Skin epidermis (tissue), 12 donors: ENCODE data around the gene NOL3.
"Not testable (repeated sequence)": the region's sequence is repeated elsewhere in the genome, so short reads cannot be mapped to it uniquely, and the experiment has no call there.

Source experiments
- H3K27ac ChIP-seq, 21 experiments: fragments of 200-600 bp; sonication (generic) in 11 of 21; one replicate each; pipeline ENCODE4 v1.5.0; 2020; ENCODE audit warnings: mild to moderate bottlenecking in 3 of 21, inconsistent platforms in 2 of 21, moderate library complexity in 2 of 21
- H3K4me3 ChIP-seq, 7 experiments: fragments of 200-600 bp; sonication (generic) in 2 of 7; one replicate each; pipeline ENCODE4 v1.5.0; 2020; ENCODE audit warnings: inconsistent platforms in 2 of 7, mild to moderate bottlenecking in 2 of 7, moderate library complexity in 1 of 7

NOL3 gene

DNA sequence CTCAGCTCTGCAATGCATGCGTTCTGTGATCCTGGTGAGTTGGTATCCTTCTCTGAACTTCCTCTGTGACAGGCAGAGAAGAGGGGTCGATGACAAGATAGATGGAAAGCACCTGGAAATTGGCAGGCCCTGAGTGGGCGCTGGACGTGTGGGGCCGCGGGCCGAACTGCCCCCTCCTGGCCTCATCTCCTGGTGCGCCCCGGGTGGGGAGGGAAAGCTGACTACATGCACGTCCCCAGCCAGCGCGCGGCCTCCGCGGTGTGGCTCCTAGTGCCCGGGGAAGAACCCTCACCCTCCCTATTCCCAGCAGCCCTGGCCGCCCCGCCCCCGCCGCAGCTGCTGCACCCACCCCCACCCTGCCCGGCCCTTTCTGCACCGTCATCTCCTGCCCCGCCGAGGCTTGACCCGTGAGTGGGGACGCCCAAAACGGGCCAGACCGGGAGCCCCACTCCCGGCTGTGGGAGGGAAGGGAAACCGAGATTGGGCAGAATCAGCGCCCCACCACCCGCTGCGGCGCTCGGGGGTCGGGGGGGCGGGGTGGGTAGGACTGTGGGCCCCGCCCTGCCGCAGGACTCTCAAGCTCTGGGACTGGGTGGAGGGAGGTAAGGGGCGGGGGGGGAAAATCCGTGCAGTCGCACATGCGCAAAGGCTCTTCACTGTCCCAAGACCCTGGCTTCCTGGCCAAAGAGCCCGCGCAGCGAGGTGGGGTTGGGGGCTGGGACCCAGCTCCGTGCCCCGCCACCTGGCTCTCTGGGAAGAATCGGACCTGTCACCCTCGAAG, at the start of gene NOL3:
Gene NOL3 (plus strand): TSS at position 371 of the 781 bp plus-strand sequence.
- peak within 1 kb of the TSS; percentile 27 to 45 (median 34) for H3K4me3 ChIP-seq
- H3K27ac ChIP-seq, result peak within 1 kb of the TSS; percentile 31 to 96 (median 86)

DNA sequence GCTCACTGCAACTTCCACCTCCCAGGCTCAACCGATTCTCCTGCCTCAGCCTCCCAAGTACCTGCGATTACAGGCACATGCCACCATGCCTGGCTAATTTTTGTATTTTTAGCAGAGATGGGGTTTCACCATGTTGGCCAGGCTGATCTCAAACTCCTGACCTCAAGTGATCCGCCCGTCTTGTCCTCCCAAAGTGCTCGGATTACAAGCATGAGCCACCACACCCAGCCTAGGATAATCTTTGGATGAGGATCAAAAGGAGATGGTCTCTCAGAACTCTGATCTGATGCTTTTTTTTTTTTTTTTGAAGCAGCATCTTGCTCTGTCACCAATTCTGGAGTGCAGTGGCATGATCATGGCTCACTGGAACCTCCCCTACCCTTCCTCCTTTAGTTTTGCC, 47.5 kb upstream of the NOL3 start:
- not testable (repeated sequence) for H3K4me3 ChIP-seq, H3K27ac ChIP-seq

DNA sequence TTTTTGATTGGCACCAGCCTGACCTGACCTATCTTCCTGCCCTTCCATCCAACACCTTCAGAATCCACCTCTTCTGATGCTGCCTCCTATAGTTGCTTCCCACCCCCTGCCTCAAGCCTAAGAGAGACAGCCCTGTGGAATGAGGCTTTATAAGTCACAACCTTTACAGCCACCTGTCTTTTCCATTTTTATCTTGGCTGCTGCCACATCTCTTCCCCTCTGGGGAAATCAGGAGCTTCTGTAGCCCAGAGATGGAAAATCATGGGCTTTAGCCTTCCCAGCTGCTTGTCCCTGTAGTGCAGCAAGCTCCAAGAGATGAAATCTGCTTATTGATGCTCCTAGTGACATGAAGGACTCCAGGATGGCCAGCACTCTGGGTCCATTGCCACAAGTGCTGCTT, 41.9 kb upstream of the NOL3 start:
- no peak overlapping the region for H3K27ac ChIP-seq
- no peak overlapping the region for H3K4me3 ChIP-seq

DNA sequence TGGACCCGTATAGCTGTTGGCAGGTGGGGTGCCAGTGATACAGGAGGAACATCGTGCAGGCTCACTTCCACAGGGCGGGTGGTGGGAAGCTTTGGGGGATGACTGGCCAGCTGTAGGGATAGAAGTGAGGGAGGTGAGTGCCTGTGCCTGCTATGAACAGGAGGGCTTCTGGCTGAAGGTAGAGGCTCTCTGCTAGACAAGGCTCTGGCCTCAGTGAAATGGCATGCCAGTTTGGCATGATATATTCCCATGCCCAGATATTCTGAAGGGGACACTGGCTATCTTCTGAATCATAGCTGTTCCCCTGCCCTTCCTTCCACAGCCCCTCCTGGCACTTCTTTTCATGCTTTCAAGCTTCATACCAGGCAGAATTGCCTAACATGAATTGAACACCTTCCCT, 41.5 kb upstream of the NOL3 start:
- H3K27ac ChIP-seq, result no peak overlapping the region
- H3K4me3 ChIP-seq, result no peak overlapping the region

GRCh38 chr16:67129422-67129821, 40.9 kb upstream of the NOL3 start:
- H3K27ac ChIP-seq, result no peak overlapping the region
- no peak overlapping the region for H3K4me3 ChIP-seq

GRCh38 chr16:67137605-67138004, 32.7 kb upstream of the NOL3 start:
- Histone ChIP-seq H3K4me3 (no peak overlapping the region), H3K27ac (no peak overlapping the region)

DNA sequence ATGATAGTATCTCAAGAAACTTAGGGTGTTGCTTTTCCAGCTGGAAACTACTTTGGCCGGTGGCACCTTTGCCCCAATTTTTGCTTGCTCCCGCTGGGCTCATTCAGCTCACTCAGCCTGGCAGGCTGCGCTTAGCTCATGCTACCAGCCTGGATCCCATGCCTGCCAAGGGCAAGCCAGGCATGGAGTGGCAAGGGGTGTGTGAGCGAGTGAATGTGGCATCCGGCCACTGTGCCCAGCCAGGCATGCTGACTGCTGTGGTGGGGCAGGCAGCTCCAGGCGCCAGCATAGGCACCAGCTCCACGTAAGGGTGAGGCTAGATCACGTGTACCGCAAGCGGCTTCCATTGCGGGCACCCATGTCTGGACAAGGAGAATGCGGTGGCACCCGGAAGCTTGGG, 28.9 kb upstream of the NOL3 start:
- no peak overlapping the region for H3K4me3 ChIP-seq

GRCh38 chr16:67142342-67142741, 28.0 kb upstream of the NOL3 start:
- Histone ChIP-seq H3K27ac (no peak overlapping the region), H3K4me3 (no peak overlapping the region)

More for the DNA sequence above, 28.9 kb upstream of the NOL3 start:
- H3K27ac ChIP-seq, result no peak overlapping the region

GRCh38 chr16:67144943-67145342, 25.4 kb upstream of the NOL3 start:
- no peak overlapping the region for H3K4me3 ChIP-seq
- no peak overlapping the region for H3K27ac ChIP-seq

DNA sequence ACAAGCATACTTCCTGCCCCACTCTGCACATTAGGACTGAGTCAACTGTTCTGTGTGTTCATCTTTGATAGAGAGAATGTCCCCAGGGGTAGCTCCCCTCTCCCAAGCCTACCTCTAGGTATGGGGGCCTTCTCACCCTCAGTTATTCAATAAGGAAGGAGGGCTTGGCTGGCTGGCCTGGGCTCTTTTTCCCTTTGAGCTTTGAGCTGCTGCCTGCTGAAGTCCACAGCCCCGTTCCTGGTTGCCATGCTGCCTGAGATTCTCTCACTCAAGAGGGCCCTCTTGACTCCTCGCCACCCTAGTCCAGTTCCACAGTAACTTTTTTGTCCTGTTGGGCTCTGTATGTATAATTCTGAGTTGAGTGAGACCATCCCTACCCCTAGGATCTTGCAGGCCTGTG, 24.6 kb upstream of the NOL3 start:
- Histone ChIP-seq H3K27ac (no peak overlapping the region), H3K4me3 (no peak overlapping the region)

DNA sequence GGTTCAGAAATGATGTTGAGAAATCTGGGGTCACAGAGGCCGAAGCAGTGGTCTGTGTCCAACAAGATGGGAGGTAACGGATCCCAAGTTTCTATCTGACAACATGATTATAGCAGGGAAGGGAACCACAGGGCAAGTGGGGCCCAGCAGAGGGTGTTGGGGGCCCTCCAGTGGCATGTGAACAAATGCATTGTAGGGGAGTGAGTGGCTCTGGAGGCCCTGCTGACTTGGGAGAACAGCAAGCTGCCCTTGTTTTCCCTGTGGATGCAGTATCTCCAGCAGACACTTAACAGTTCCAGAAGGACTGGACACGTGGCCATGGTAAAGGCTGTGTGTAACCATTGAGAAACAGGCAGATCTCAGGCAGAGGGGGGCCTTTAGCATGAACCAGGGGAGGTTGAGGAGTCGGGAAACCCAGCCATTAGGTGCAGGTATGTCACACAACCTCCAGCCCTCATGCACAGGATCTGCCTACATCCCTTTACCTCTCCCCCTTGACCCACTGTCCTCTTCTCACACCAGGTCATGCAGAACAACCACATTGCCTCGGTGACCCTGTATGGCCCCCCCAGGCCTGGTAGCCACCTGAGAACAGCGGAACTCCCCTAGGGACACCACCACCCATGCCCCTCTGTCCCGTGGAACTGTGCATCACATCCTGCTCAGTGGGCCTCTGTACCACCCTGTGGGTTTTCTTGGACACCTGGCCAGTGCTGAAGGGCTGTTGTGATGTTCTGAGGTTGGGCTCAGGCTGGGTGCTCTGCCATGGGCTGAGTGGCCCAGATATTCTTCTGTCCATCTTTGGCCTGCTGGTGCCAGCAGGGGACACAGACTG, 23.6 kb upstream of the NOL3 start:
- Histone ChIP-seq H3K4me3 (no peak overlapping the region), H3K27ac (no peak overlapping the region)

DNA sequence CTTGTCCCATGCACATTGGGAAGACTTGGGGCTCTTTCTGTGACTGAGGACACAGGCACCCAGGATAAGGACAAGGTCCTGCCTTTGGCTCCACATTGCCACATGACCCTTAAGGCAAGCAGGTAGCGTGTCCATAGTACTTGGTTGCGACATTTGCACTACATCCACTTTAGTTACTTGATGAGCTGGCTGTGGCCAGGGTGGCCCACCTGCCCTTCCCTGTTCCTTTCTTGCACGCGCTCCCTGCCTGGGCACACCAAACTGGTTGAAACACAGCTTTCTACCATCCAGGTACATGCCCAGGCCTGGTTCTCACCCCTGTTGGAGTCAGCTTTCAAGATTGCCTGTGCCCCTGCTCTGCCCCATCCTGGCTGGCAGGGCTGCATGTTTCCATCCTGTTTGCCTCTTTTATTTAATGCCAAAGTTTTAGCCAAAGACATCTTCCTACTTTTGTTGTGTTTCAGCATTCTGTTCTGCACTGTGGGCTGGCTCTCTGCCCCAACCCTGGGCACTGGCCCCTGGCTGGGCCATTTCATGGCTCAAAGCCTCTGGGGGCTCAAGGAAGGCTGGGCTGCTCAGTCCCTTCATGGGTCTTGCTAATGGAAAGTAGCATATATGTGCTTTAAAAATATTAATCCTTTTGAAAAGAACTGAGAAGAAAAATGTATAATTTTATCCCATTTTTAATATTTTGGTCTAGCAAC, 22.7 kb upstream of the NOL3 start:
- Histone ChIP-seq H3K4me3 (no peak overlapping the region), H3K27ac (no peak overlapping the region)

DNA sequence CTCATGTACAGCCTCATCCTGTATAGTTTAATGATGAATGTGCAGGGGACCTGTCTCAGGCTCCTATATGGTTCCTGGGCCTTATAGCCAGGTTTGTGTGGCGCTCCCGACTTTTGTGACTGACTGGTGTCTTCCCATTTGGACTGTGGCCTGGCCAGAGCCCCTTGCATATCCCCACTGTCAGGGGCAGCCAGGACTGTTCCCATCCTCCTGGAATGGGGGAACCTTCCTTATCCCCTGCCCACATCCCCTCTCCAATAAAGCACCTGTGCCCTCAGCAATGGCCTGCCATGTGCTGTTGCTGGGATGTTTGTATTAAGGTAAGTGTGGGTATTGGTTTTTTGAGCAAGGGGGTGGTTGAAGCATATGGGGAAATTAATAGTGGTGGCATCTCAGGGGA, 22.1 kb upstream of the NOL3 start:
- H3K27ac ChIP-seq, result no peak overlapping the region
- no peak overlapping the region for H3K4me3 ChIP-seq

- Histone ChIP-seq H3K4me3 (no peak overlapping the region), H3K27ac (peak overlapping the region in 1 of 21 experiments; percentile 26)
Measured at GRCh38 chr16:67148656-67149275, 21.6 kb upstream of the NOL3 start.

- Histone ChIP-seq H3K27ac (peak overlapping the region in 1 of 21 experiments; percentile 79), H3K4me3 (peak overlapping the region in 3 of 7 experiments; percentile 51 to 69 (median 64))
Measured at GRCh38 chr16:67149276-67150046, 20.9 kb upstream of the NOL3 start.

- Histone ChIP-seq H3K4me3 (peak overlapping the region; percentile 51 to 78 (median 62)), H3K27ac (peak overlapping the region in 20 of 21 experiments; percentile 64 to 96 (median 84))
Measured at GRCh38 chr16:67150047-67150832, 20.1 kb upstream of the NOL3 start.

DNA sequence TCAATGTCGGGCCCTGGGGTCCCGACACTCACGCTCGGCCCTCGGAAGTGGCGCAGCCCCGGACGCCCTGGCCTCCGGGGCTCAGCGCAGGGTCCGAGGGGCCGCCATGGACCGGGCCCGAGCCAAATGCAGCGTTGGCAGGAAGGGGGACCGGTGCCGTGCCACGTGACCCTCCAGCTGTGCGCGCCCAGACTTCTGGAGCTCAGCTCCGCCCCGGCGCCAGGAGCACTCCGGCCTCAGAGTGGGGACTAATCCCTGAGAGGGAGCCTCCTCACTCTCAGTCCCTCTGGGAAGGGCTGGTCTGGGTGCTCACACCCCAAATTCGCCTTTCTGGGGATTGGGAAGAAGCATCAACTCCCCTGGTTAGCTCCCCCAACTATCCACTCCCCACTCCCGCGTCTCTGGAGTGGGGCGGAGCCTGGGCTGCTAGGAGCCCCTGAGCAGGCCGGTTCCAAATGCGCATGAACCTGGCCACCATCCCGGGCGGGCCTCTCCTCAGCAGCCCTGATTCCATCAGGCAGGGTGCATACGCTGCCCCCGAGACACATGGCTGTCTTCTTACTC, 19.4 kb upstream of the NOL3 start, which contains the start of gene B3GNT9:
Gene B3GNT9 (minus strand): TSS at position 166 of the 564 bp plus-strand sequence. CDS start 513 bp downstream, outside the sequence.
- H3K4me3 ChIP-seq, result peak within 1 kb of the TSS; percentile 51 to 78 (median 62)
- peak within 1 kb of the TSS in 20 of 21 experiments; percentile 64 to 96 (median 84) for H3K27ac ChIP-seq
